Peyer's patch (tissue), 4 donors: Measurements from ENCODE around the gene PCGF3.

Source experiments
- POLR2A ChIP-seq, 2 donors: fragments of 450-650 bp; IDR thresholded peaks; one replicate each; pipeline ENCODE4 v1.5.1; 2017; ENCODE audit warnings: antibody characterized with exemption in 2 of 2, mild to moderate bottlenecking in 2 of 2, moderate library complexity in 2 of 2
- TF ChIP-seq, protein P1 (sequence below), 6 experiments: fragments of 450-650 bp in 4 of 6; fragments of 200-600 bp in 2 of 6; sonication (generic) in 1 of 6; IDR thresholded peaks; one replicate each; pipeline ENCODE4 v1.5.1; 2017 to 2019; ENCODE audit warnings: antibody characterized with exemption in 6 of 6, mild to moderate bottlenecking in 3 of 6, moderate library complexity in 1 of 6

DNA sequence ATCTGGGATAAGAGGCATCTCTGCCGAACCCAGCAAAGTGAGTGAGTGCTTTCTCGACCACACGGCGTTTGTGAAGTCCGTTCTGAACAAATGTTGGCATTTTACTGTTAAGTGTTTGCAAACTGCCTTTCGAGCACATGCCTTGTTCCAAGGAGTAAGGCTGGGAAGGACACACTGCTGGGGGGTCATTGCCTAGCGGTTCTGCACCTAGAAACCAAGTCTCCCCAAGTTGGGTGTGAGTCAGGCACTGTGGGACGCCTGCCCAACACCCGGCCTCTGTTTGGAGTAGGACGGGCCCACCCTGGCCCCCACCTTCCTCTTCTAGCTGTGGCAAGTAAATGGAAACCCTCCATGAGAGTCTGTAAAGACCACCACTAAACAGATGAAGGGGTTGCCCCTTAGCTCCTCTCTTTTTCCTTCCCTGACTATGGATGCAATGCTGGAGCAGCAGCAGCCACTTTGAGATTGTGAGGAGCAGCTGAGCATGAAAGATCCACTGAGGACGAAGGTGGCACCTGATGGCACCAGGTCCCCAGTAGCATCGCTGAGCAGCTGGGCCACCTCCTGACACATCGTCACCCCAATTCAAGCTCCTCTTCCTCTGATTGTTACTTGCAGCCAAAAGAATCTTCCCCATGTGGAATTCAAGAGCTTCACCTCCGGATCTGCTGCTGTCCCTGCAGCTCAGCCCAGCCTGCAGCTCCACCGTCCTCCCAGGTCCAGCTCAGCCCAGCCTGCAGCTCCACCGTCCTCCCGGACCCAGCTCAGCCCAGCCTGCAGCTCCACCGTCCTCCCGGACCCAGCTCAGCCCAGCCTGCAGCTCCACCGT, 114.0 kb downstream of the PCGF3 start:
- TF ChIP-seq, protein P1, sequence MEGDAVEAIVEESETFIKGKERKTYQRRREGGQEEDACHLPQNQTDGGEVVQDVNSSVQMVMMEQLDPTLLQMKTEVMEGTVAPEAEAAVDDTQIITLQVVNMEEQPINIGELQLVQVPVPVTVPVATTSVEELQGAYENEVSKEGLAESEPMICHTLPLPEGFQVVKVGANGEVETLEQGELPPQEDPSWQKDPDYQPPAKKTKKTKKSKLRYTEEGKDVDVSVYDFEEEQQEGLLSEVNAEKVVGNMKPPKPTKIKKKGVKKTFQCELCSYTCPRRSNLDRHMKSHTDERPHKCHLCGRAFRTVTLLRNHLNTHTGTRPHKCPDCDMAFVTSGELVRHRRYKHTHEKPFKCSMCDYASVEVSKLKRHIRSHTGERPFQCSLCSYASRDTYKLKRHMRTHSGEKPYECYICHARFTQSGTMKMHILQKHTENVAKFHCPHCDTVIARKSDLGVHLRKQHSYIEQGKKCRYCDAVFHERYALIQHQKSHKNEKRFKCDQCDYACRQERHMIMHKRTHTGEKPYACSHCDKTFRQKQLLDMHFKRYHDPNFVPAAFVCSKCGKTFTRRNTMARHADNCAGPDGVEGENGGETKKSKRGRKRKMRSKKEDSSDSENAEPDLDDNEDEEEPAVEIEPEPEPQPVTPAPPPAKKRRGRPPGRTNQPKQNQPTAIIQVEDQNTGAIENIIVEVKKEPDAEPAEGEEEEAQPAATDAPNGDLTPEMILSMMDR (IDR thresholded peaks at IDR 0.05), result no peak
- TF ChIP-seq POLR2A (IDR thresholded peaks at IDR 0.05), result no peak
